ENCODE results near the gene LGALS9.

DNA sequence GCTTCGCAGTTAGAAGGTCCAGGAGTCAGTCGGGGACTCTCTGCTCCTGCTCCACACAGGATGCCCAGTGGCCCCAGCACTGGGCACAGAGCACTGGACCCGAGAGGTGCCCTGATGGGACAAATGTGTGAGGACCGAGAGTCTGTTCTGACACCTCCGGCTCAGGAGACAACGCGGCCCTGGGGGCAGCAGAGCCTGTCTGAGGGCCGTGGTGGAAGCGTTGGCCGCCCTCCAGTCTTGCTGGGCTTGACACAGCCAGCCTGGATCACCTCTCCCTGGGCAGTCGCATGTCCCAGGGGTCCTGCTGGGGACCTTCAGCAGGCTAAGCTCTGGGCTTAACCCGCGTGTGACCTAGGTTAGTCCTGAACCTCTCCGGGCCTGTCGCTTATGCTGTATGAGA lies 23.1 kb downstream of the LGALS9 start:
- TF ChIP-seq CTCF (IDR thresholded peaks at IDR 0.05; ENCODE audit: poor library complexity) (no peak), EZH2 (IDR thresholded peaks at IDR 0.05; ENCODE audit: borderline replicate concordance) (no peak), EZH2phosphoT487 (IDR thresholded peaks at IDR 0.05; ENCODE audit: low read depth, severe bottlenecking, unreplicated experiment) (no peak)
